CD4-positive, alpha-beta memory T cell (primary cell): ENCODE measurements around the gene AP2A2. TPM values are rescaled to one million over a fixed set of nuclear protein-coding genes. Genes with fewer than 3 reads are reported as not detected.
"Not testable (repeated sequence)": the region's sequence is repeated elsewhere in the genome, so short reads cannot be mapped to it uniquely, and the experiment has no call there.

Experiments used
- CTCF ChIA-PET: fragments of 350-600 bp; sonication (Branson Sonifier 250); formaldehyde crosslinking; loops from one replicate; lab custom pipeline; 2021; ENCODE audit warnings: inconsistent platforms; ENCODE audit not compliant: partially characterized antibody; lab: Charles Lee
- POLR2A ChIA-PET: fragments of 350-600 bp; sonication (Branson Sonifier 250); formaldehyde crosslinking; loops from one replicate; lab custom pipeline; 2021; ENCODE audit not compliant: partially characterized antibody; lab: Charles Lee
- DNase-seq, 5 donors: peaks; one replicate each; pipeline versions ENCODE4 v3.0.0 to v3.0.0-alpha.2; 2020 to 2022; ENCODE audit warnings: mixed read lengths in 1 of 5
- H3K27ac ChIP-seq: one replicate; pipeline ENCODE4 v1.7.0; 2013; ENCODE audit warnings: low read depth, low read length
- H3K27me3 ChIP-seq: 2 replicates; pipeline ENCODE4 v1.7.0; 2013; ENCODE audit warnings: mild to moderate bottlenecking, low read length, moderate library complexity; ENCODE audit not compliant: insufficient read depth
- H3K36me3 ChIP-seq: 2 replicates; pipeline ENCODE4 v1.7.0; 2013; ENCODE audit warnings: mild to moderate bottlenecking, low read length, moderate library complexity; ENCODE audit not compliant: insufficient read depth
- H3K4me1 ChIP-seq: 2 replicates; pipeline ENCODE4 v1.7.0; 2013; ENCODE audit warnings: mild to moderate bottlenecking, low read length, moderate library complexity; ENCODE audit not compliant: insufficient read depth
- H3K4me3 ChIP-seq, 2 donors: one replicate each; pipeline ENCODE4 v1.7.0; 2013; ENCODE audit warnings: low read length in 2 of 2, mild to moderate bottlenecking in 1 of 2
- H3K9me3 ChIP-seq, 2 donors: one replicate each; pipeline ENCODE4 v1.7.0; 2013; ENCODE audit warnings: low read length in 2 of 2, control low read depth in 1 of 2; ENCODE audit not compliant: control insufficient read depth in 1 of 2
- H3K27ac Mint-ChIP-seq, 7 donors: one replicate each; pipeline ENCODE4 v1.8.0; 2020 to 2021; ENCODE audit warnings: mixed read lengths in 7 of 7, mild to moderate bottlenecking in 6 of 7, inconsistent platforms in 3 of 7, moderate library complexity in 3 of 7
- H3K27me3 Mint-ChIP-seq, 2 donors: one replicate each; pipeline ENCODE4 v1.8.0; 2020 to 2021; ENCODE audit warnings: mixed read lengths in 2 of 2
- H3K36me3 Mint-ChIP-seq, 2 donors: one replicate each; pipeline ENCODE4 v1.8.0; 2020 to 2021; ENCODE audit warnings: mixed read lengths in 2 of 2, inconsistent platforms in 1 of 2, mild to moderate bottlenecking in 1 of 2
- H3K4me1 Mint-ChIP-seq, 4 donors: one replicate each; pipeline ENCODE4 v1.8.0; 2020 to 2021; ENCODE audit warnings: mixed read lengths in 4 of 4, mild to moderate bottlenecking in 1 of 4
- H3K4me3 Mint-ChIP-seq, 8 donors: one replicate each; pipeline ENCODE4 v1.8.0; 2020 to 2021; ENCODE audit warnings: mixed read lengths in 8 of 8, mild to moderate bottlenecking in 7 of 8, moderate library complexity in 6 of 8, inconsistent platforms in 3 of 8
- H3K9me3 Mint-ChIP-seq, 8 donors: one replicate each; pipeline ENCODE4 v1.8.0; 2020 to 2021; ENCODE audit warnings: mixed read lengths in 8 of 8, mild to moderate bottlenecking in 5 of 8, inconsistent platforms in 3 of 8, moderate library complexity in 1 of 8
- intact Hi-C: fragments of 100-400 bp; cut with micrococcal nuclease; formaldehyde crosslinking; loops from one replicate; pipeline ENCODE4 v1.15.1; 2023
- polyA plus RNA-seq, 2 donors: library from polyadenylated mRNA; unstranded; fragments of 300-500 nt; fragmentation: Illumina TruSeq; gene quantifications; one replicate each; pipeline ENCODE4 v1.2.3, GENCODE V29; 2021
- total RNA-seq, 2 experiments: library from RNA; stranded (reverse); gene quantifications; one replicate each; pipeline ENCODE4 v1.2.3, GENCODE V29; 2021

AP2A2 gene
- total and polyA plus RNA-seq, 4 experiments from 2014 or later, result 5.1 to 87.4 (median 47.9) TPM

DNA sequence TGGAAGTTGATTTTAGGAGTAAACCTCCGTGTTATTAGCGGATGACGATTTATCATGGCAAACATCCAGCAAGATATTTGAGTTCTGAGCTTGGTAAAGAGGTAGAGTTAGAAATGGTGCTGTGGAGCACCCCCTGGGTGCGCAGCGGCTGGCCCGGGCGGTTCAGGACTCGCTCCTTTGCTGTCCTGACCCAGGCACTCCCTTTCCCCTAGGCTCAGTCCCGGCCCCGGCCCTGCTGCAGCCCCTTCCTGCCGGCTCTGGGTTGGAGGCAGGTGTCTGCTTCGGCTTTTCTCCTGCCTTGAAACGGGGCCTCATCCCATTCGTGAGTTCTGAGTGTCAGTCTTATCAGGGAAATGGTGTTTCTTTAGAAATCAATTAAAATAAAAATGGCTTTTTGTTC, 33.4 kb downstream of the AP2A2 start:
- H3K9me3 ChIP-seq, result no peaks in the 10 kb centered on the region
- peaks cover 24% of the 10 kb centered on the region for H3K36me3 ChIP-seq
- no peaks in the 10 kb centered on the region for H3K4me1 ChIP-seq
- ChIA-PET POLR2A (no interaction called here), CTCF (no interaction called here)
- intact Hi-C loops, result no loop called here
- no peaks in the 10 kb centered on the region for H3K27me3 Mint-ChIP-seq
- H3K27me3 ChIP-seq, result no peaks in the 10 kb centered on the region
- no peaks in the 10 kb centered on the region for H3K9me3 Mint-ChIP-seq
- H3K4me1 Mint-ChIP-seq, result peaks cover 14 to 24% (median 17%) of the 10 kb centered on the region in 4 donors
- peaks cover 18 to 48% of the 10 kb centered on the region in 2 donors for H3K36me3 Mint-ChIP-seq
- H3K27ac Mint-ChIP-seq, result peak overlapping the region in 1 of 7 donors; percentile 37
- no peak overlapping the region for H3K27ac ChIP-seq
- no peak overlapping the region for H3K4me3 ChIP-seq
- no peak overlapping the region for H3K4me3 Mint-ChIP-seq
- no peak for DNase-seq

DNA sequence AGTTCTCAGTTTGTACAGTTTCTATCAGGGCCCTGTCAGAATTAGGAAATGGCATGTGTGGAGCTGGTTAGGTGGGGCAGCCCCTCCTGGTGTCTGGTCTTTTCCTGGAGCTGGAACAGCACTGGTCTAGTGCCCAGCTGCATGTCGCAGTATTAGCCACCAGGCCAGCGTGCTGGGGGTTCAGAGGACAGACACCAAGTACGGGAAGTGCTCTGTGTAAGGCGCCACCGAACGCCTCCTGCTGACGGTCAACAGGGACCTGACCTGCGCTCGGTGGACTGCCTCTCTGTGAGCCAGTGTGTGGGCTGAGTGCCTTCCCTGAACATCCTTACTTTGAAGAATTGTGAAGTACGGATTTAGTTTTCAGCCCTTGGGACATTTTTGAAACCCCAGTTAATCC, 33.9 kb downstream of the AP2A2 start:
- Mint-ChIP-seq H3K27ac (peak overlapping the region in 1 of 7 donors; percentile 12), H3K9me3 (no peaks in the 10 kb centered on the region), H3K27me3 (no peaks in the 10 kb centered on the region), H3K4me1 (peaks cover 9 to 19% (median 11%) of the 10 kb centered on the region in 4 donors), H3K4me3 (no peak overlapping the region), H3K36me3 (peaks cover 23 to 53% of the 10 kb centered on the region in 2 donors)
- Histone ChIP-seq H3K4me1 (no peaks in the 10 kb centered on the region), H3K4me3 (no peak overlapping the region), H3K9me3 (no peaks in the 10 kb centered on the region), H3K27me3 (no peaks in the 10 kb centered on the region), H3K27ac (no peak overlapping the region), H3K36me3 (peaks cover 25% of the 10 kb centered on the region)
- intact Hi-C loops, result no loop called here
- CTCF ChIA-PET, result no interaction called here
- DNase-seq, result no peak
- POLR2A ChIA-PET, result no interaction called here

GRCh38 chr11:961310-961920, 35.7 kb downstream of the AP2A2 start:
- H3K9me3 Mint-ChIP-seq, H3K4me1 ChIP-seq, H3K27ac ChIP-seq, H3K27me3 Mint-ChIP-seq, H3K4me3 ChIP-seq, H3K4me3 Mint-ChIP-seq, H3K27me3 ChIP-seq, POLR2A ChIA-PET, CTCF ChIA-PET, intact Hi-C loops, H3K9me3 ChIP-seq, H3K27ac Mint-ChIP-seq: not testable (repeated sequence)
- peaks cover 25% of the 10 kb centered on the region for H3K36me3 ChIP-seq
- Mint-ChIP-seq H3K4me1 (peaks cover 10 to 19% (median 12%) of the 10 kb centered on the region in 4 donors), H3K36me3 (peaks cover 25 to 53% of the 10 kb centered on the region in 2 donors)
- DNase-seq, result peak in 1 of 5 donors; percentile 9

- intact Hi-C loops, result no loop called here
- Mint-ChIP-seq H3K27me3 (no peaks in the 10 kb centered on the region), H3K4me1 (peaks cover 10 to 21% (median 13%) of the 10 kb centered on the region in 4 donors), H3K4me3 (no peak overlapping the region), H3K9me3 (no peaks in the 10 kb centered on the region), H3K27ac (peak overlapping the region in 1 of 7 donors; percentile 17), H3K36me3 (peaks cover 25 to 50% of the 10 kb centered on the region in 2 donors)
- ChIA-PET POLR2A (no interaction called here), CTCF (no interaction called here)
- no peaks in the 10 kb centered on the region for H3K9me3 ChIP-seq
- DNase-seq, result no peak
- H3K36me3 ChIP-seq, result peaks cover 25% of the 10 kb centered on the region
- H3K4me3 ChIP-seq, result no peak overlapping the region
- H3K4me1 ChIP-seq, result no peaks in the 10 kb centered on the region
- no peaks in the 10 kb centered on the region for H3K27me3 ChIP-seq
- no peak overlapping the region for H3K27ac ChIP-seq
Observed at GRCh38 chr11:961921-962320, 36.3 kb downstream of the AP2A2 start.

DNA sequence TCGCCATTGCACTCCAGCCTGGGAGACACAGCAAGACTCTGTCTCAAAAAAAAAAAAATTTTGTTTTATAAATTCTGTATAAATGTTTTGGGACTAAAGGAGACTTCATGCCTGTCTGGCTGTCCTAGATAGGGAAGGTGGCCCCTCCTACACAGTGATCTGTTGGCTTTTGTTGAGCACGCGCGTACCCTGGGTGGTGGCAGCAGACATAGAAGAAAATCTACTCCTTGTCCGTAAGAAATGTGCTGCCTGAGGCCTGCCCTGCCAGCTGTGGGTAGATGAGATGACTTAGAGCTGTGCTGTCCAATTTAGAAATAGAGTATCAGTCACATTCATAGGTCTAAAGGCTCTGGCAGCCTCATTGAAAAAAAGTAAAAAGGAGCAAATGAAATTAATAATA, 37.0 kb downstream of the AP2A2 start:
- Histone ChIP-seq H3K27ac (no peak overlapping the region), H3K27me3 (no peaks in the 10 kb centered on the region), H3K4me3 (no peak overlapping the region), H3K4me1 (no peaks in the 10 kb centered on the region), H3K36me3 (peaks cover 21% of the 10 kb centered on the region), H3K9me3 (no peaks in the 10 kb centered on the region)
- intact Hi-C loops, result no loop called here
- Mint-ChIP-seq H3K27me3 (no peaks in the 10 kb centered on the region), H3K4me1 (peaks cover 9 to 20% (median 13%) of the 10 kb centered on the region in 4 donors), H3K27ac (peak overlapping the region in 2 of 7 donors; percentile 59 to 85), H3K9me3 (no peaks in the 10 kb centered on the region), H3K4me3 (no peak overlapping the region), H3K36me3 (peaks cover 23 to 43% of the 10 kb centered on the region in 2 donors)
- CTCF ChIA-PET, result no interaction called here
- DNase-seq, result no peak
- POLR2A ChIA-PET, result no interaction called here

DNA sequence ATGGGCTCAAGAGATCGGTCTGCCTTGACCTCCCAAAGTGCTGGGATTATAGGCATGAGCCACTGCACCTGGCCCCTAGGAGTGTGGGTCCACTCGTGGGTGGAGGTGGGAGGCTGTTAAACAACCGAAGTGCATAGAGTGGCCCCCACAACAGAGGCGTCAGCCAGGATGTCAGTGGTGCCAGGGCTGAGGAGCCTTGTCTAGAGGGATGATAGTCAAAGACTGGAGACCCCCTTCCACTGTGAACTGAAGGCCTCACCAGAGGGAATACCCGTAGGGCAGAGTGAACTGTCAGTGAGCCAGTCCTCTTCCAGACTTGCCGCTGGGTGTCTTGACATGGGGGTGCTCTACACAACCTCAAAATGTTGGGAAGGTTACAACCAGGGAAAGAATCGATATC, 38.2 kb downstream of the AP2A2 start:
- H3K36me3 Mint-ChIP-seq, result peaks cover 18 to 35% of the 10 kb centered on the region in 2 donors
- CTCF ChIA-PET, result no interaction called here
- Histone ChIP-seq H3K27me3 (no peaks in the 10 kb centered on the region), H3K4me1 (no peaks in the 10 kb centered on the region), H3K9me3 (no peaks in the 10 kb centered on the region), H3K4me3 (no peak overlapping the region), H3K27ac (no peak overlapping the region), H3K36me3 (peaks cover 20% of the 10 kb centered on the region)
- no peak overlapping the region for H3K4me3 Mint-ChIP-seq
- peak overlapping the region in 2 of 7 donors; percentile 38 to 70 for H3K27ac Mint-ChIP-seq
- DNase-seq, result no peak
- H3K4me1 Mint-ChIP-seq, result peaks cover 10 to 22% (median 13%) of the 10 kb centered on the region in 4 donors
- POLR2A ChIA-PET, result no interaction called here
- no peaks in the 10 kb centered on the region for H3K9me3 Mint-ChIP-seq
- no peaks in the 10 kb centered on the region for H3K27me3 Mint-ChIP-seq
- intact Hi-C loops, result no loop called here

- H3K4me1 Mint-ChIP-seq, result peaks cover 19 to 34% (median 22%) of the 10 kb centered on the region in 4 donors
- no peaks in the 10 kb centered on the region for H3K9me3 Mint-ChIP-seq
Observed at GRCh38 chr11:965206-965775, 39.6 kb downstream of the AP2A2 start.

More at GRCh38 chr11:965206-965775, 39.6 kb downstream of the AP2A2 start:
- no peaks in the 10 kb centered on the region for H3K27me3 Mint-ChIP-seq
- Histone ChIP-seq H3K27me3 (no peaks in the 10 kb centered on the region), H3K36me3 (peaks cover 17% of the 10 kb centered on the region), H3K4me1 (peaks cover 10% of the 10 kb centered on the region), H3K27ac (no peak overlapping the region), H3K4me3 (no peak overlapping the region), H3K9me3 (no peaks in the 10 kb centered on the region)
- CTCF ChIA-PET, result no interaction called here
- POLR2A ChIA-PET, result no interaction called here
- H3K4me3 Mint-ChIP-seq, result no peak overlapping the region
- H3K27ac Mint-ChIP-seq, result peak overlapping the region in 2 of 7 donors; percentile 8 to 31
- peaks cover 18 to 30% of the 10 kb centered on the region in 2 donors for H3K36me3 Mint-ChIP-seq
- DNase-seq, result no peak
- intact Hi-C loops, result no loop called here
